NCI-H2081 treated with DMSO at 0.1 percent for 48 hours (cell line): ENCODE data around the gene PKD1L1.
"Not testable (repeated sequence)": the region's sequence is repeated elsewhere in the genome, so short reads cannot be mapped to it uniquely, and the experiment has no call there.

Source experiments
- DNase-seq: peaks from one replicate; lab custom pipeline; 2025; lab: John Stamatoyannopoulos, UW

Gene PKD1L1

DNA sequence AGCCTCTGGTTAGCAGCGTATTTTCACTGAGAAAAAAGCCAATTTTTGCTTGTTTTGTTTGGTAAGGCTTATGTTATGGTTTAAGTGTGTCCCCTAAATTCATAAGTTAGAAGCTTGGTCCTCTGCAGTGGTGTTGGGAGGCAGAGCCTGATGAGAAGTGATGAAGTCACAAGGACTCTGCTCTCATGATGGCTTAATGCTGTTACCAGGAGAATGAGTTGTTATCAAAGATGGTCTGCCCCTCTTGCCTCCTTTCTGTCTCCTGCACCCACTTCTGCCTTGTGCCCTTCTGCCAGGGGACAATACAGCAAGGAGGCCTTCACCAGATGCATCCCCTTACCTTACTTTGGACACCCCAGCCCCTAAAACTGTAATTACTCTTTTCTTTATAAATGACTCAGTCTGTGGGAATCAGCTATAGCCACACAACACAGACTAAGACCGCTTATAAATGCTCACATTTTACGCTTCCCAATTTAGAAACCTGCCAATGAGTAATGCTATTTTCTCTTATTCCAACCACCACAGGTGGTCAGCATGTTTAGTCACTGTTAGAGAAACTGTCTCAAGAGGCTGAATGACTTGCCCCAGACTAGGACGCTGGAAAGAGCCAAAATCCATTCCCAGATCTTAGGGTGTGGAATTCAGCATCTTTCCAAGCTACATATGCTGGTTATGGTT lies 6.1 kb upstream of the PKD1L1 start:
- no peak for DNase-seq

DNA sequence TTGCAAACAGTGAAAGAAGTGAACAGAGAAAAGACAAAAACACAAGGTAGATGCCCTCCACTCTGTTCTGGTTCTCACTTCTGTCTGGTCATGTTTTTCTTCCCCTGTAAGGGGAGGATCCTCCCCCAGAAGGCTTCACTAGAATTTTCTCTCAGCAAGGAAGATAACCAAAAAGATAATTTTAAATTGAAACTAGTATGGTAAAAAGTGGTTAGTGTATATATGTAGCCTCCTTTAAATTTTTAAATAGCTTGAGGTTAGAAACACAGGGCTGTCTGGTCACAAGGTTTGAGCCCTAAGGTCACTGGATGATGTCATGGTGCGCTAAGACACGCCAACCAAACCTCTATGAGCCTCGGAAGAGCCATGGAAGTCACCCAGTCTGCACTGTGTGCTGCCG lies 5.6 kb upstream of the PKD1L1 start:
- DNase-seq = no peak

DNA sequence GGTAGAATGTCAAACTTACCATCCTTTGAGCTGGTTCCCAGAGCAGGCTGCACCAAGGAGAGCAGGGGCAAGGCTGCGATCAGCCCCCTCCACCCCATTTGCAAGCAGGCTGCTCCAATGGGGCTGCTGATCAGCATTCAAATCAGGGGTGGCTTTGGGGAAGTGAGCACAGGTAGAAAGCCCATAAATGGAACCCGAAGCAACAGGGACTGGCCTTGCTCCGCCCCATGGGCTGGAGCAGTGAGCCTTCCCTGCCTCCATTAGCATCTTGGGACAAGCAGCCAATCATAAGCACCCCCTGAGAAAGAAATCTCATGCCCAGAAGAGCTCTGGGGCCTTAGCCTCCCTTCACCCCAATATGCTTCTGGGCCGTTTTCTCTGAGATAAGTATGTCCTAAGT lies 4.0 kb upstream of the PKD1L1 start:
- DNase-seq = no peak

DNA sequence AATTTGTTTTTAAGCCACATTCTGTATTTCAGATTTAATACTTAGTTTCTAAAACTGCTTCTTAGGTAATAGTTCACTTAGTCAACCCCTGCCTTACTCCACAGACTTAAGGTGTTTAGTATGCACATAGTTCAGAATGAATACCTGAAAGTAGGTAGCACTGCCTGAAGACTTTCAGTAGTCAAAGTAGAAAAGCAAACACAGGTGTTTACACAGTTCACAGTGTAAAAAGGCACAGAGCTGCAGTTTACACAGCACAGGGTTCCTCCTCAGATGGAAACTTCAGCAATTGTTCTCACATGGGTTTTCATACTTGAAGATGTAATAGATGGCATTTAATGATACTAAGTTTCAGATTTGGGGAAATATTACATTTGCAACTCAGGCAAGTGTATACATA lies 3.1 kb upstream of the PKD1L1 start:
- no peak for DNase-seq

DNA sequence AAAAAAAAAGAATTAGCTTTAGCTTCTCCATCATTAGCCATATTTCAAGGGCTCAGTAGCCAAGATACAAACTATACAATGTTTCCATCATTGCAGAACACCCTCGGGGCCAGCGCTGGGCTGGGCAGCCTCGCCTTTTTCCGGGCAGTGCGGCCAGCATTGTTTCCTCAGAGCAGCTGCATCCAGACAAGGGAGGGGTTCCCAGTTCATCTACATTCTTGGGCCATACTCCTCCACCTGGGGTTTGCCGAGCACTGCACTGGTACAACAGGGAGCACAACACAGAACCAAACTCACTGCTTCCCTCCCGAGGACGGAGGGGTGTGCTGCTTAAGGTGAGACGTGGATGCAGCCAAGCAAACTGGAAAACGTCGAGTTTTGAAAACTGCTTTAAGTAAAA lies 2.4 kb upstream of the PKD1L1 start:
- no peak for DNase-seq

DNA sequence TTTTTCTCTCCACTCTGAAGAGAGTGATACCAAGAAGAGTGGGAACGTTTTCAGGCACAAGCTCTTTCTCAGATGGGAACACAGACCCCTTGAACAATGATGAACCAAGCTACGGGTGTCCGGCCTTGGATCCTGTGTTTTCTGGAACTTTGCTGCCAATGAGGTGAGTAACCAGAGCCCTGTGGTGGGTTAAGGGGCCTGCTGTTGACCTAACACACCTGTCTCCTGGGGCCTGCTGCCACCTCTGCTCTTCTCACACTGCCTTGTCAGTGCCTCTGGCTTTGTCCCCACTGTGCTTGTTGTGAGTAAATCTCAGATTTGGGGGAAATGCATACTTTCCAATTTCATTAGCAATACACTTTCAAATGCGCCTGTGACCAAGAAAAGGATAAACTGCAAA lies 1.4 kb upstream of the PKD1L1 start:
- no peak for DNase-seq

DNA sequence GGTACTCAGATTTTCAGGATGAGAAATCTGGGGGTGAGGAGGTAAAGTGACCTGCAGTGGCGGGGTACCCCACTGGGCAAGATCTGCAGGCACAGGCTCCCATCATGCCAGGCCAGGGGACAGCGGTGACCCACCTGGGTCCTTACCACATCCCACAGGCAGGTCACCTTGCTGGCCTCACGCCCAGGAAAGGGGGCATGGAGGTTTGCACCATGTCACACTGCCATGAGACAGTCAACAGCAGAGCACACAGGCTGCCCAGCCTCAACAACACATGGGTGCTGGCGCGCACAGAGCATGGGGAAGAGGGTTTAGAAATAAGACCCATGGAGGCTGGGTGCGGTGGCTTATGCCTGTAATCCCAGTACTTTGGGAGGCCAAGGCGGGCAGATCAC lies 914 bp downstream of the PKD1L1 start:
- DNase-seq = no peak

DNA sequence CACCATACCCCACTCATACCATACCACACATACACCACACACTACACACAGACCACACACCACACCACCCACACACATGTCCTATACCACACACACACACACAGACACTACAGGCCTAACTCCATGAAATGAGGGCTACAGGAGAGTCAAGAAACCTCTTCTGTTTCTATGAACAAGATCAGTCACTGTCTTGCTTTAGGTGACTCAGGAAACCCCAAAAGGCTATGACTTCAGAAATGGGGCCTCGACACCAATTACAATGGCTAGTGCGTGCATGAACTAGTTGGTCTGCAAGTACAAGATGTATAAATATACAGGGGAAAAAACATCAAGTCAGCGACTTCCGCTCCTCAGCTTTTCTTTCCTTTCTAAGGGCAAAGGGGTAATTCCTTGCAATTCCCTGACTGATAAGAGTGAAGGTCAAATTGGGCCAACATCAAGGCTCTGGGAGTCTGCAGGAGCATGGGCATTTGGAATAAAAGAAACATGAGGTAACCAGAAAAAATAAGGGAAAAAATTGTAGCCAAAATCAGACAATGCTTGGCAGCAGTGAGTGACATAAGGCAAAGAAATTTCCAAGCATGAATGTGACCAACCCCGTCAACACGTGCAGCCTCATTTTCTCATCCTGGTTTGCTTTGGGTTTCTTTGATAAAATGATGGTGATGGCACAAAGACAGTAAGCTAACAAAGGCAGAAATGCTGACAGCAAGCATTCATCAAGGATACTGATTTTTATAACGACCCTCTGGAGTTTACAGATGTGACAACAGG lies 1.5 kb downstream of the PKD1L1 start:
- DNase-seq = no peak

DNA sequence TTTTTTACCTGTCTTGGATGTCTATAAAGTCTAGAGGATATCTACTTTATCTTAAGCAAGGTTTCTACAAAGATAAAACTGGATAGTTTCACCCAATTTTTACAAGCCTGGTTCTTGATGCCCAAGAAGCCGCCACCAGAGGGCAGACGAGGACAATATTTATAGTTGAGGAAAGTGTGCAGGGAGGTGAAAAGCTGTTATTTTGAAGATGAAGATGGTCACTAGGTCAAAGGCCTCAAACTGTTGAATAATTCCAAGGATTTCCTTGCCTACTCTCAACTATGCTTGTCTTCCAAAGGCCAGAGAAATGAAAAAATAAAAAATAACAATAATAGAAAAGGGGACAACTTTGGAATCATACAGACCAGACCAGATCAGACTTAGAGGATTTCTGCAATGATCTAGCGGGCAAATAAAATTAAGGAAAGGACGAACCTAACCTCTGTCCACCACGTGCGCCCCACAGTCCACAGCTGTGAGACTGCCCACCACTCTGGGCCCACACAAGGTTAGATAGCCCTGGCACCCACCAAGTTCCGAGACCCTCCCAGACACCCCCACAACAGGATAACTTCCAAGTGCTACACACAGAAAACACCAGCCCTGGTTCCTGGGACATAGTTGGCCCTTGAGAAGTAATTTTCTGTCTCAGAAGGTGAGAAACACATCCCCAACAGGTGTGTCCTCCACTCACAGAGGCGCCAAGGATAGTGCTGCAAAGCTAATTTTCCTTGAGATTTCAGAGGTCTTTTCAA lies 2.8 kb downstream of the PKD1L1 start:
- DNase-seq = no peak

DNA sequence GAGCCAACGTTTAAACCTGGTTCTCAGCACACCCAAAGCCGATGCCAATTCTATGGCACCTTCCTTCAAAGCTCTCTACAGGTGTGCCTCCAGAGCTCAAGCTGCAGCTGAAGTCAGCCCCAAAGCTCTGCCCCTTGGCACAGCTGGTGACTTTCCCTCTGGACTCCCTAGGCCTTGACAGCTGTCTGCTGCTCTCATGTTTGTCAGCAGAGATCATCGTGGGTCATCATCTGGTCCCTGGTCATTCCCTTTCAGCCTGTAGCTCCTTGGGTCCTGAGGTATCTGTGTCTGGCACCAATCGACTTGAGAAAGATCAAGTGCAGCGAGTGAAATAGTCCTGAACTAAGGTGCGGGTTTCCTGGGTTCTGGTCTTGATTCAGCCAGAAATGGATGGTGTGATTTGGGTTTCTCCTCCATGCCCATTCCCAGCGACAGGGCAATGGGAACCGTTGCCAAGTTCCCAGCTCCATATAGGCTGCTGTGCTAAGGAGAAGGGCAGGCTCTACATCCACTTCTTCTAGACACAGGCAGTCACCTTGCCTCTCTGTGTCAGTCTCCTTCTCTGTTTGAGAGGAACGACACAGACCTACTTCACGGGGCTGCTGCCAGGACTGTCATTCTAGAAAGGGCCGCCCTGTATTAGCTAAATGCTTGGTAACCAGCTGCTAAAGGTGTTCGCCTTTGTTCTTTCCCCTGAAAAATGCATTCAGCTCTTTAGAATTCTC lies 3.6 kb downstream of the PKD1L1 start:
- DNase-seq = no peak

DNA sequence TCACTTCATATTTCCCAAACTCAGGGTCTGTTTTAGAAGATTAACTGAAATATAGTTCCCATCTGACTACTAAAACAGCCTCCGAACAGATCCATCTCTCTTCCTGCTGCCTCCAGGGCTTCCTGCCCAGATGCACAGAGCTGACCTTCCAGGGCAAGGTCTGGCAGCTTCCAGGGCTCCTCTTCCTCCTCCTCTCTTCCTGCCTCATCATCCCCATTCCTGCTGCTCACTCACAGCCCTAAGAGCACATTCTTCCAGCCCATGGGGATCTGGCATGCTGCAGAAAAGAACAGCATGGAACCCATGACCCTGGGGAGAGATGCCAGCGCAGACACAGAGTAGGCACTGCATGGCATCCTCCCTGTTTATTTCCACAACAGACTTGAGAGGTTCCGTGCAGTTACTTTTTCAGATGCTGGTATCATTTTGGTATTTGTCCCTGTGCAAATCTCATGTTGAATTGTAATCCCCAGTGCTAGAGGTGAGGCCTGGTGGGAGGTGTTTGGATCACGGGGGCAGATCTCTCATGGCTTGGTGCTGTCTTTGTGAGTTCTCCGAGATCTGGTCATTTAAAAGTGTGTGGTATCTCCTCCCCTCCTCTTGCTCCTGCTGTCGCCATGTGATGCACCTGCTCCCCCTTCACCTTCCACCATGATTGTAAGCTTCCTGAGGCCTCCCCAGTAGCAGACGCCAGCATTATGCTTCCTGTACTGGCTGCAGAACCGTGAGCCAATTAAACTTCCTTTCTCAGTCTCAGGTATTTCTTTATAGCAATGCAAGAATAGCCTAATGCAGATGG lies 4.4 kb downstream of the PKD1L1 start:
- no peak for DNase-seq

DNA sequence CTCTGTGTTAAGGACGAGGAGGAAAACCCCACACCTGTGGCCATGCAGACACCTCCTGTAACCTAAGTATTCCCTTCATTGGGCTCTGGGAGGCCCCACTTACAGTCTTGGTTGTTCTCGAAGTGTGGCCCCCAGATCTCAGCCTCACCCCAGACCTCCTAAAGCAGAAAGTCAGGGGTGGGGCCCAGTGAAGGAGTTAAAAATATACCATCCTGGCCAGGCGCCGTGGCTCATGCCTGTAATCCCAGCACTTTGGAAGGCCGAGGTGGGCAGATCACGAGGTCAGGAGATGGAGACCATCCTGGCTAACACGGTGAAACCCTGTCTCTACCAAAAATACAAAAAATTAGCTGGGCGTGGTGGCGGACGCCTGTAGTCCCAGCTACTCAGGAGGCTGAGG lies 5.6 kb downstream of the PKD1L1 start:
- not testable (repeated sequence) for DNase-seq

DNA sequence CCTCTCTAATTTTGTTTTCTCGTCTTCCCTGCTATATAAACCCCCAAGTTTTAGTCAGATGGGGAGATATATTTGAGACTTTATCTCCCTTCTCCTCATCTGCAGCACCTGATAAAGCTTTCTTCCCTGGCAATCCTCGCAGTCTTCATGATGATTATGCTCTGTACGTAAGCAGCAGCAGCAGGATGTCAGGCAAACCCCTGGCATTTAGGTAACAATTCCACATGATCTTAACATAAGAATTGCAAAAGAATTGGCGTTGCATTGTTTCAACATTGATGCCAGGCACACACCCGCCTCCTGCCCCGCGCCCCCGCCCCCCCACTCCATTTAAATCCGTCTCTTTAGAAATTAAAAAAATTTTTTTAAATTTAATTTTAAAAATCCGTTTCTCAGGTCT lies 6.1 kb downstream of the PKD1L1 start:
- DNase-seq = no peak

DNA sequence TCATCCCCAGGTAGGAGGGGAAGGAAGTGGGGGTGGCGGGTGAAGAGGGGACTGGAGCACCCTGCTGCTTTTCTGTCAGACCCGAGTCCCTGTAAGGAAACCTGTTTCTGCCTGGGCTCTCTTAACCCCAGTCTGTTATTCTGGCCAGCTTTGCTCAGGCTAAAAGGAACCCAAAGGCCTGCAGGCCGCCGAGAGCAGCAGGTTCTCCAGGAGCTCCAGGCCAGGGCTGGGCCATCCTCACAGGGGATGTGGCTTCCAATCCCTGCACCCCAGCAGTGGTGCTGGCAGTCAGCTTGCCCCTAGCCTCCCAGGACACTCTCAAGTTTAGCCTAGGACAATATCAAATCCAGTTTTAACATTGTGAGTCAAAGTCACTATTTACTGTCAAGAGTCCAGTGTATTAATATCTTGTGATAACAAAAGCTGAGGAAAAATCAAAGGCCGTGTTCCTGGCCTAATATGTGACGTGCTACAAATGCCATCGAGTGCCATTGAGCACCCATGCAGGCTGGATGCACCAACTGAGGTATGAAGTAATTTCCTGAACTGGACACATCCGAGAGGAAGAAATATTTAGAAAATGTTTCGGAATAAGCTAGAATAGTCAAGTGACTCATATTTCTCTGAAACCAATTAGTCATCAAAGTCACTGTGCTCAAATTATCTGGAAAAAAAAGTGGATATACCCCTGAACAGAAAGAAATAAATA lies 7.0 kb downstream of the PKD1L1 start:
- no peak for DNase-seq

DNA sequence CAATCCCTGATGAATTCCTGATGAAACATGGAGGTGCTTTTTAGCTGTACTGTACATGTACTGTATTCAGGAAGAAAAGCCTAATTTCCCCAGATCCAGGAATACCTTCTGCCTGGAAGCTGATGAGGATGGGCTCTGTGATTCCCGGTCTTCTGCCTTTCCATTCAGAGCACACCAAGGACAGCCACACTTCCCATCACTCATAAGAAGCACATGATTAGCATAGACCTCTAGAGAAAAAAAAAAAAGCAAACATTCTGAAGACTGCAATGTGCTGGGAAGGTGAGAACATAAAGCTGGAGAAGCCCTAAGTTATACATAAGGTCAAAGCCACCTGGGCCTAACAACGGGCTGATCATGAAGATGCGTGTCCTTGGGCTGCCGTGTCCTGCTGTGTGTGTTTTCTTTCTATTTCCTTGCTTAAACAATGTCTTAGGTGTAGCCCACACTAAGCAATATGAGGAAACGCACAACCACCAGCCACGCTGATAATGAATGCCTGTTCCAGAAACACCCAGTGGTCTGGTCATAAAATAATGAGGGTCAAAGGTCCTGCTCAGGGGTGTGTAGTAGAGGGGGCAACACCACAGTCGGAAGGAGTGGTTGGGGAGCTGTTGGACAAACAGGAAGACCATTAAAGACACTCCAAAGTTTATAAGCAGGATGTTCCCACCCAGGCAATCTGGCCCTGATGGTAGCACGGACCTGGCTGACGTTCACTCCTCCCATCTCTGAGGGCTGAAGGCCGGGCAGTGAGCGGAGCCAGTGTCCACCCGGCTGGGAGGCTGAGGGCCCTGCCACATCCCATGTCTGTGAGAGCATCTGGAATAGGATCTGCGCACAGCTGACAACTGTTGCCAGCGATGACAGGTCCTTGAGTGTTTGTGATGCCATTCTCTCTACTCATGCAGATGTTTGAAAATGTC lies 7.9 kb downstream of the PKD1L1 start:
- DNase-seq = no peak

DNA sequence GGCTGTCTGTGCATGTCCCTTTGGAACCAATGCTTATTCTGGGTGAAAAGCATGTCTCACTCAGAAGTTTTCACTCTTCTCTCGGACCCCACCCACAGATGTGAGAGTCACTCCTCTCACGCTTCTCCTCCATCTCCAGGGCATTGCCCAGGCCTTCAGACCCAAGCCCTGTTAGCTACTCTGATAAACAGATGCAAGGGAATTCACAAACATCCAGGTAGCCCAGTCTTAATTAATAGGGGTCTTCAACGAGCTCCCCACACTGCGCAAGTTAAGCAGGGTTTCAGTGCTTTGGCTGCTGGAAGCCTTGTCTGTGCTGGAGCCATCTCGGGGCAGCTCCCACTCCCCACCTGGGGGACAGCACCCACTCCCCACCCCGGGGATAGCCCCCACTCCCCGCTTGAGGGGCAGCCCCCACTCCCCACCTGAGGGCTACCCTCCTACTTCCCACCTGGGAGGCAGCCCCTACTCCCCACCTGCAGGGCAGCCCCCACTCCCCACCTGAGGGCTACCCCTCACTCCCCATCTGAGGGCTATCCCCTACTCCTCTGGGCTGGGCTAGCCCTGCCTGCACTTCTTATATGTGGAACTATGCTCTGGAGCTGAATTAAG lies 8.7 kb downstream of the PKD1L1 start:
- no peak for DNase-seq

DNA sequence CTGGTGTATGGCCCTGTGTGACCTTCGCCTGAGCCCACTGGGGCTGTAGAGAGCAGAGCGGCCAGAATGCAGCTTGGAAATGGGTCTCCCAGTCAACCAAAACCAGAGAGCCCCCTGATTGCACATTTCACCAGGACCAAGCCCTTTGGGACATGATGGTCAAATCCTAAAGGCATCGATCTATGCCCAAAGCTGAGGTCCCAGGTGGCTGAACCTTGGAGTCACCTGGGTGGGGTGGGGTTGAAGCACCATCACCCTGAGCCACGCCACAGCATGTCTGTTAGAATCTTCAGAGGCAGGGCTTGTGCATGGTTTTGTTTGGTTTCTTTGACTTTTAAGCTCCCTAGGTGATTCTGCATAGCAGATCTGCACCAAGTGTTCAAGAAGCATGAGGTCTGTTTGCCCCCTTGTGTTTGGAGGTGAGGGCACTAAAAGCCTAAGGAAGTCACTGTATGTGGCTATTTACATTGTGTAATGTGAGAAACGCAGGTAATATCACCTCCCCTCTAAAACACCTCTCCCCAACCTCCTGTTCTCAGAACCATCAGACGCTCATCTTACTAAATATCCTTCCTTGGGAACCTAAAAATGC lies 9.6 kb downstream of the PKD1L1 start:
- DNase-seq = no peak

DNA sequence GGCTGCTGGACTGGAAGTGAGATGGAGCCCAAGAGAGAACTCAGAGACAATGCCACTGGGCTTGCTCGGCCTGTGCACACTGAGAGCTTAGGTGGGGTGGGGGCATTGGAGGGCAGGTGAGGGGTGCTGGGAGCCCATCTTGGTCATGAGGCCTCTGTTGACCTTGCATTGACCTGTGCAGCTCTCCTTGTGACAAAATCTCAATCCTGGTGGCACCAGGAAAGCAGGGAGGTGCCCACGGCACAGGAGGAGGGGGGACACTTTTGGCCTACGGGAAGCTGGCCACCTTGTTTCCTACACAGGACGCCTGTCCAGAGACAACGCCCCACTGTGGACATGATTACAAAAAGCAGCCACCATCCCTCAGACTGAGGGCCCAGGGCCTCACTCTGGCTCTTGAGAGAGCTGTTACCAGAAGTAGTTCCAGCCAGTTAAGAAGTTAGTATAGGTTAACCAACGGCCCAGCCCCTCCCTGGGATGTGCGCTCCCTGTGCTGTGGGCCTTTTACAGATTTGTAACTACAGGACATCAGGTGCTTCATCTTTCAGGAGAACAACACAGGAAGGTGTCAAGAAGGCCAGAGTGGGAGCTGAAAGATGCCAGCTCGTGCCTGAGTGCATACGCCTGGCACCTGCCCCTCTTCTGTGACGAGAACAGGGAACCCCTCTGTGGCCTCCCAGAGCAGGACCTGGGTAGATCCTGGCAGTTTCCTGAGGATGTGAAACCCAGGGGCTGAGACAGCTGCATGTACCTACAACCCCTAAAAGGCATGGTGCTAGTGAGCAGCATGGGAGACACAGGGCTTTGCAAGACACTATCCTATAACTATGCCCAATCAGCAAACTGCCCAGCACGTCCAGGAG lies 10.3 kb downstream of the PKD1L1 start:
- no peak for DNase-seq
